ENCODE data around the gene ADGRG1.

DNA sequence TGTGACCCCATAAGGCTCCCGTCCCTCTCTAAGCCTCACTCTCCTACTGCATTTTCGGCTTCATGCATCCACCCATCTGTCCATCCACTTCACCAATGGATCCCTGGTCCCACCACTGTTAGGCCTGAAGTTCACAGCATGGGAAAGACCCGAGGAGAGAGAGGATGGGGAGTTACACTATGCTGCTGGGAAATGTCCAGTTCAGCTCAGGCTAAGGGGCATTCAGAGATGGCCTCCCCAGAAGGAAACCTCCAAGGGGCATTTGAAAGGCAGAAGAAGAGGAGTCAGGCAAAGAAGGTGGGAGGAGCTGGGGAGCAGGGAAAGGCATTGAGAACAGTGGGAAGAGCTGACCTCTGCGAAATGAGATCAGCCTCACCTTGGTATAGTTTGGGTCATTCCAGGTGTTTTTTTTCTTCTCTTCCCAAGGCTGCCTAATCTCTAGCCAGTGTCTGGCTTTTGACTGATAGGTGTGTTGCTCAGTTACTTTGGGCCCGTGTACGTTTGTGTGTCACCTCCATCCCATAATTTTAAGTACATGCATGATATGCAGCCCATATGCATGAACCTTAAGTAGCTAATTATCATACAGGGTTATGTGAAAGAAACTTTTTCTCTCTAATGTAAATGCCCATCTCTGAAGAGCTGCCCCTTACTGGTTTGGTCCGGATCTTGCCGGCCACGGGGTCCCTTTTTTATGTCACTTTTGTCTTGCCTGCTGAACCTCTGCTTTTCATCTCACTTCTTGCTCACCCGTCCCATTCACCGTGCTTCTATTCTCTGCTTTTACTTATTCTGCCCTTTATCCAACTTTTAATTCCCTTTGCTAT, 54.6 kb downstream of the ADGRG1 start:
- TF ChIP-seq, protein P1, sequence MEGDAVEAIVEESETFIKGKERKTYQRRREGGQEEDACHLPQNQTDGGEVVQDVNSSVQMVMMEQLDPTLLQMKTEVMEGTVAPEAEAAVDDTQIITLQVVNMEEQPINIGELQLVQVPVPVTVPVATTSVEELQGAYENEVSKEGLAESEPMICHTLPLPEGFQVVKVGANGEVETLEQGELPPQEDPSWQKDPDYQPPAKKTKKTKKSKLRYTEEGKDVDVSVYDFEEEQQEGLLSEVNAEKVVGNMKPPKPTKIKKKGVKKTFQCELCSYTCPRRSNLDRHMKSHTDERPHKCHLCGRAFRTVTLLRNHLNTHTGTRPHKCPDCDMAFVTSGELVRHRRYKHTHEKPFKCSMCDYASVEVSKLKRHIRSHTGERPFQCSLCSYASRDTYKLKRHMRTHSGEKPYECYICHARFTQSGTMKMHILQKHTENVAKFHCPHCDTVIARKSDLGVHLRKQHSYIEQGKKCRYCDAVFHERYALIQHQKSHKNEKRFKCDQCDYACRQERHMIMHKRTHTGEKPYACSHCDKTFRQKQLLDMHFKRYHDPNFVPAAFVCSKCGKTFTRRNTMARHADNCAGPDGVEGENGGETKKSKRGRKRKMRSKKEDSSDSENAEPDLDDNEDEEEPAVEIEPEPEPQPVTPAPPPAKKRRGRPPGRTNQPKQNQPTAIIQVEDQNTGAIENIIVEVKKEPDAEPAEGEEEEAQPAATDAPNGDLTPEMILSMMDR (conservative IDR thresholded peaks at IDR 0.05), result no peak
- no peak for TF ChIP-seq ZFX (IDR thresholded peaks at IDR 0.05)
